ENCODE results near the gene OR1S1. TPM values are rescaled to one million over a fixed set of nuclear protein-coding genes. Genes with fewer than 3 reads are reported as not detected.

Gene OR1S1
- total RNA-seq, 2 donors from 2014 or later, result not detected

Other genes with a start within 250 kb of the OR1S1 start
- gene OR9Q1, start 188.8 kb upstream of the OR1S1 start, total RNA-seq, result not detected
- not detected for gene OR6Q1, start 181.8 kb upstream of the OR1S1 start, total RNA-seq
- not detected for gene OR9I1, start 87.2 kb upstream of the OR1S1 start, total RNA-seq
- gene OR9Q2, start 23.6 kb upstream of the OR1S1 start, total RNA-seq, result not detected
- not detected for gene OR1S2, start 8.6 kb upstream of the OR1S1 start, total RNA-seq
- gene OR10Q1, start 16.2 kb downstream of the OR1S1 start, total RNA-seq, result not detected
- not detected for gene OR10W1, start 55.5 kb downstream of the OR1S1 start, total RNA-seq
- gene OR5B17, start 146.3 kb downstream of the OR1S1 start, total RNA-seq, result not detected
- not detected for gene OR5B3, start 194.2 kb downstream of the OR1S1 start, total RNA-seq
- not detected for gene OR5B2, start 215.4 kb downstream of the OR1S1 start, total RNA-seq
- not detected for gene OR5B12, start 229.5 kb downstream of the OR1S1 start, total RNA-seq

Data from posterior vena cava (tissue), 2 donors.